ENCODE results near the gene PPP1R36.

The PPP1R36 gene

GRCh38 chr14:64572386-64573104 lies 22.8 kb downstream of the PPP1R36 start:
- DNase-seq: no peak

GRCh38 chr14:64573109-64573508 lies 23.3 kb downstream of the PPP1R36 start:
- DNase-seq: no peak

GRCh38 chr14:64574371-64575107 lies 24.8 kb downstream of the PPP1R36 start:
- DNase-seq: no peak

- DNase-seq: no peak
Observed at GRCh38 chr14:64577211-64577610, 27.4 kb downstream of the PPP1R36 start.

GRCh38 chr14:64580467-64580866 lies 30.7 kb downstream of the PPP1R36 start:
- peak; percentile 53 for DNase-seq

- DNase-seq: no peak
Observed at GRCh38 chr14:64581363-64581762, 31.6 kb downstream of the PPP1R36 start.

GRCh38 chr14:64581817-64582216 lies 32.1 kb downstream of the PPP1R36 start:
- no peak for DNase-seq

GRCh38 chr14:64584190-64584589 lies 34.4 kb downstream of the PPP1R36 start:
- DNase-seq: no peak

GRCh38 chr14:64591809-64592208 lies 42.0 kb downstream of the PPP1R36 start:
- DNase-seq: no peak

- DNase-seq: no peak
Observed at GRCh38 chr14:64594438-64594837, 44.7 kb downstream of the PPP1R36 start.

GRCh38 chr14:64598404-64598803 lies 48.6 kb downstream of the PPP1R36 start:
- no peak for DNase-seq

GRCh38 chr14:64601571-64601970 lies 51.8 kb downstream of the PPP1R36 start:
- DNase-seq: no peak

- DNase-seq: no peak
Observed at GRCh38 chr14:64602826-64603225, 53.1 kb downstream of the PPP1R36 start.

GRCh38 chr14:64604001-64604400 lies 54.2 kb downstream of the PPP1R36 start:
- DNase-seq: no peak

GRCh38 chr14:64604881-64605280 lies 55.1 kb downstream of the PPP1R36 start:
- no peak for DNase-seq

GRCh38 chr14:64605926-64606685 lies 56.3 kb downstream of the PPP1R36 start:
- no peak for DNase-seq

GRCh38 chr14:64610049-64610746 lies 60.4 kb downstream of the PPP1R36 start:
- no peak for DNase-seq

- no peak for DNase-seq
Observed at GRCh38 chr14:64611358-64612020, 61.7 kb downstream of the PPP1R36 start.

- peak; percentile 17 for DNase-seq
Observed at GRCh38 chr14:64612021-64612380, 62.2 kb downstream of the PPP1R36 start.

GRCh38 chr14:64612971-64613666 lies 63.4 kb downstream of the PPP1R36 start:
- DNase-seq: no peak

- no peak for DNase-seq
Observed at GRCh38 chr14:64614166-64614565, 64.4 kb downstream of the PPP1R36 start.

GRCh38 chr14:64614805-64615391 lies 65.1 kb downstream of the PPP1R36 start:
- DNase-seq: no peak
